K562 (cell line): ENCODE results near the gene VTA1. TPM values are rescaled to one million over a fixed set of nuclear protein-coding genes. Genes with fewer than 3 reads are reported as not detected.
A peak's percentile ranks its signal among the peaks of the same experiment; 100 is the strongest.

Experiments
- ATAC-seq: fragments of 200-7000 bp; cut with Tn5 transposase; 3 replicates; pipeline ENCODE4 v1.9.1; 2020; ENCODE audit warnings: moderate library complexity
- BruUV-seq: library from RNA; stranded (reverse); fragments of 400-500 nt; replicated peaks from 2 replicates; lab custom pipeline; 2021; lab: Mats Ljungman, UMichigan
- CTCF ChIA-PET: fragments of 300-600 bp; formaldehyde crosslinking; extraction: SDS; loops from one replicate; lab custom pipeline; 2021; ENCODE audit warnings: low intra/inter-chr PET ratio; lab: Yijun Ruan, JAX
- POLR2A ChIA-PET: fragments of 300-600, 350-650 bp; sonication (Branson Sonifier 250); formaldehyde crosslinking; extraction: SDS; loops from one replicate; lab custom pipeline; 2021; ENCODE audit warnings: antibody characterized with exemption, inconsistent platforms; lab: Yijun Ruan, JAX
- DNase-seq, 4 experiments: peaks; one replicate each; pipeline versions ENCODE4 v3.0.0 to v3.0.0-alpha.2; 2011 to 2018; ENCODE audit warnings: low spot score in 3 of 4, mixed read lengths in 3 of 4; ENCODE audit errors: extremely low read depth in 1 of 4
- FAIRE-seq: peaks from 2 replicates; lab custom pipeline; 2011; peaks lifted over from hg19 to GRCh38; lab: Jason Lieb, UNC
- H2AFZ ChIP-seq: 2 replicates; pipeline ENCODE4 v1.6.0; 2011; ENCODE audit warnings: low read depth, low read length, control low read depth, inconsistent platforms
- H3K27ac ChIP-seq: fragments of 200-600 bp; 3 replicates; pipeline ENCODE4 v1.8.0; 2011; ENCODE audit warnings: low read depth, mild to moderate bottlenecking, control low read depth, inconsistent platforms, low read length, moderate library complexity, mixed read lengths; ENCODE audit errors: extremely low read depth
- H3K27me3 ChIP-seq, 2 experiments: fragments of 300-600 bp in 1 of 2; 2 replicates in 1 of 2; 3 replicates in 1 of 2; pipeline versions ENCODE4 v1.6.0 to v1.8.0; 2011; ENCODE audit warnings: inconsistent platforms in 2 of 2, low read length in 2 of 2, mild to moderate bottlenecking in 1 of 2, mixed read lengths in 1 of 2, moderate library complexity in 1 of 2; ENCODE audit not compliant: control insufficient read depth in 2 of 2, insufficient read depth in 2 of 2
- H3K36me3 ChIP-seq: fragments of 300-600 bp; 3 replicates; pipeline ENCODE4 v1.8.0; 2011; ENCODE audit warnings: mild to moderate bottlenecking, low read length, inconsistent platforms; ENCODE audit not compliant: control insufficient read depth, insufficient read depth
- H3K4me1 ChIP-seq, 2 experiments: fragments of 200-600 bp in 1 of 2; replicated peaks in 1 of 2; 2 replicates in 1 of 2; 3 replicates in 1 of 2; pipeline versions ENCODE4 v1.5.1 to v1.8.0; 2011; ENCODE audit warnings: inconsistent platforms in 2 of 2, low read length in 2 of 2, mild to moderate bottlenecking in 1 of 2, mixed read lengths in 1 of 2, moderate library complexity in 1 of 2; ENCODE audit not compliant: control insufficient read depth in 2 of 2, insufficient read depth in 2 of 2
- H3K4me2 ChIP-seq: 2 replicates; pipeline ENCODE4 v1.6.1; 2011; ENCODE audit warnings: low read length, control low read depth, inconsistent platforms, mixed read lengths; ENCODE audit not compliant: insufficient read depth
- H3K4me3 ChIP-seq: fragments of 200-600 bp; sonication (generic), shearing (Covaris generic); 2 replicates; pipeline ENCODE4 v1.5.1; 2016; ENCODE audit warnings: control low read depth, inconsistent platforms
- H3K79me2 ChIP-seq: fragments of 200-600 bp; 3 replicates; pipeline ENCODE4 v1.8.0; 2011; ENCODE audit warnings: low read length, inconsistent platforms; ENCODE audit not compliant: control insufficient read depth, insufficient read depth
- H3K9ac ChIP-seq, 2 experiments: 2 replicates each; pipeline versions ENCODE4 v1.6.0 to v1.6.1; 2011; ENCODE audit warnings: low read depth in 2 of 2, low read length in 2 of 2, control low read depth in 1 of 2, inconsistent platforms in 1 of 2, mild to moderate bottlenecking in 1 of 2, mixed read lengths in 1 of 2; ENCODE audit not compliant: insufficient read depth in 1 of 2
- H3K9me1 ChIP-seq: one replicate; pipeline ENCODE4 v1.6.0; 2011; ENCODE audit warnings: inconsistent platforms, mild to moderate bottlenecking, low read length, moderate library complexity; ENCODE audit not compliant: control insufficient read depth, insufficient read depth
- H3K9me3 ChIP-seq: replicated peaks from 2 replicates; pipeline ENCODE4 v1.5.1; 2011; ENCODE audit warnings: low read depth, low read length, inconsistent platforms; ENCODE audit not compliant: control insufficient read depth, insufficient read depth
- H4K20me1 ChIP-seq: replicated peaks from 2 replicates; pipeline ENCODE4 v1.6.1; 2011; ENCODE audit warnings: low read length, inconsistent platforms, mixed read lengths; ENCODE audit not compliant: control insufficient read depth, insufficient read depth
- CBFB ChIP-seq: sonication (generic); formaldehyde crosslinking; IDR thresholded peaks from 2 replicates; pipeline ENCODE4 v1.4.0; 2020; ENCODE audit warnings: mild to moderate bottlenecking, missing genetic modification reagents
- ELF1 ChIP-seq: fragments of 200-800 bp; sonication (Bioruptor generic); IDR thresholded peaks from 2 replicates; pipeline ENCODE4 v1.6.1; 2016; ENCODE audit warnings: missing genetic modification characterization, missing compliant biosample characterization
- MAFG ChIP-seq: fragments of 450-650 bp; conservative IDR thresholded peaks from 2 replicates; pipeline ENCODE4 v1.6.1; 2016; ENCODE audit warnings: missing genetic modification characterization, missing compliant biosample characterization
- RFX7 ChIP-seq: fragments of 250-450 bp; sonication (Bioruptor Pico); IDR thresholded peaks from 2 replicates; pipeline ENCODE4 v1.5.1; 2021; ENCODE audit warnings: mild to moderate bottlenecking
- SMARCB1 ChIP-seq: IDR thresholded peaks from 2 replicates; pipeline ENCODE4 v1.6.1; 2011; ENCODE audit warnings: improper control_type of control experiment, low read depth; ENCODE audit not compliant: insufficient read length
- TCF7 ChIP-seq: sonication (generic); IDR thresholded peaks from 2 replicates; pipeline ENCODE4 v1.6.1; 2016; ENCODE audit warnings: antibody characterized with exemption, borderline replicate concordance
- ZNF280A ChIP-seq: fragments of 450-650 bp; IDR thresholded peaks from 2 replicates; pipeline ENCODE4 v1.6.1; 2018; ENCODE audit warnings: mild to moderate bottlenecking, low read depth; ENCODE audit not compliant: partially characterized antibody
- ZNF3 ChIP-seq: fragments of 250-450 bp; sonication (Bioruptor Pico); IDR thresholded peaks from 2 replicates; pipeline ENCODE4 v1.5.0; 2021; ENCODE audit warnings: mild to moderate bottlenecking, moderate library complexity
- ZNF77 ChIP-seq: fragments of 250-450 bp; sonication (Bioruptor Pico); IDR thresholded peaks from 2 replicates; pipeline ENCODE4 v1.5.0; 2020
- WGBS: fragments of 100-300 bp; shearing (Covaris generic); methylation state at CpG from one replicate; pipeline ENCODE4 v1.1.6; 2016; ENCODE audit warnings: low coverage, mixed read lengths; ENCODE audit not compliant: insufficient coverage; ENCODE audit errors: missing lambda C conversion rate; 5-methylcytosine and 5-hydroxymethylcytosine counted together
- in situ Hi-C: fragments of 300-500 bp; cut with MboI; formaldehyde crosslinking; loops from 4 replicates; pipeline ENCODE4 v1.15.0; 2018; ENCODE audit warnings: inconsistent platforms, mixed read lengths
- intact Hi-C: fragments of 100-400 bp; cut with micrococcal nuclease; formaldehyde crosslinking; loops from 2 replicates; pipeline ENCODE4 v1.14.2; 2022
- polyA plus RNA-seq, 8 experiments: library from polyadenylated mRNA; depleted of rRNA in 4 of 8; stranded (reverse) in 5 of 8; unstranded in 3 of 8; fragments of >200 nt; fragmentation: Nextera tagmentation in 2 of 8; fragmentation: Illumina TruSeq in 1 of 8; extraction: Ambion mirVana in 2 of 8; extraction: Trizol in 1 of 8; gene quantifications; 2 replicates each; pipeline versions ENCODE4 v1.2.1 to v1.2.3, GENCODE V29; 2011 to 2014; ENCODE audit warnings: inconsistent platforms in 1 of 8, missing spikeins in 1 of 8
- total RNA-seq, 7 experiments: library from RNA; depleted of rRNA in 6 of 7; stranded (reverse); fragments of >200 nt in 6 of 7; fragmentation: Illumina TruSeq in 2 of 7; extraction: Trizol in 2 of 7; gene quantifications; 2 replicates each; pipeline versions ENCODE4 v1.2.1 to v1.2.3, GENCODE V29; 2011 to 2021; ENCODE audit warnings: low replicate concordance in 1 of 7
- TF ChIP-seq, protein P1 (sequence below): fragments of 250-450 bp; sonication (Bioruptor Pico); IDR thresholded peaks from 2 replicates; pipeline ENCODE4 v1.5.0; 2021; ENCODE audit warnings: mild to moderate bottlenecking, moderate library complexity
- TF ChIP-seq, protein P2 (sequence below): IDR thresholded peaks from 2 replicates; pipeline ENCODE4 v1.6.1; 2011; ENCODE audit not compliant: insufficient read length; ENCODE audit errors: extremely low read depth

The VTA1 gene
- total and polyA plus RNA-seq, 9 of the 15 experiments (the other 6 are each of a cell fraction or from before 2014, with no cell fraction given): 47.8 to 182 (median 84.6) TPM

- no peaks in the 10 kb centered on the region for H3K4me1 ChIP-seq
- peak; percentile 26 for FAIRE-seq
- H3K9ac ChIP-seq: no peak overlapping the region
- no peak overlapping the region for H3K4me3 ChIP-seq
- intact Hi-C loops: no loop called here
- H3K27me3 ChIP-seq: no peaks in the 10 kb centered on the region
- BruUV-seq: no TSS peak
- no peaks in the 10 kb centered on the region for H3K9me1 ChIP-seq
- ChIA-PET POLR2A (no interaction called here), CTCF (no interaction called here)
- H3K79me2 ChIP-seq: no peaks in the 10 kb centered on the region
- no peak overlapping the region for H3K4me2 ChIP-seq
- H4K20me1 ChIP-seq: no peaks in the 10 kb centered on the region
- TF ChIP-seq ZNF77 (CRISPR knock-in tag) (no peak), SMARCB1 (no peak), RFX7 (CRISPR knock-in tag) (no peak), CBFB (no peak), ZNF280A (no peak), ZNF3 (CRISPR knock-in tag) (no peak), ELF1 (tag) (no peak), MAFG (tag) (no peak), TCF7 (no peak)
- TF ChIP-seq, protein P1, sequence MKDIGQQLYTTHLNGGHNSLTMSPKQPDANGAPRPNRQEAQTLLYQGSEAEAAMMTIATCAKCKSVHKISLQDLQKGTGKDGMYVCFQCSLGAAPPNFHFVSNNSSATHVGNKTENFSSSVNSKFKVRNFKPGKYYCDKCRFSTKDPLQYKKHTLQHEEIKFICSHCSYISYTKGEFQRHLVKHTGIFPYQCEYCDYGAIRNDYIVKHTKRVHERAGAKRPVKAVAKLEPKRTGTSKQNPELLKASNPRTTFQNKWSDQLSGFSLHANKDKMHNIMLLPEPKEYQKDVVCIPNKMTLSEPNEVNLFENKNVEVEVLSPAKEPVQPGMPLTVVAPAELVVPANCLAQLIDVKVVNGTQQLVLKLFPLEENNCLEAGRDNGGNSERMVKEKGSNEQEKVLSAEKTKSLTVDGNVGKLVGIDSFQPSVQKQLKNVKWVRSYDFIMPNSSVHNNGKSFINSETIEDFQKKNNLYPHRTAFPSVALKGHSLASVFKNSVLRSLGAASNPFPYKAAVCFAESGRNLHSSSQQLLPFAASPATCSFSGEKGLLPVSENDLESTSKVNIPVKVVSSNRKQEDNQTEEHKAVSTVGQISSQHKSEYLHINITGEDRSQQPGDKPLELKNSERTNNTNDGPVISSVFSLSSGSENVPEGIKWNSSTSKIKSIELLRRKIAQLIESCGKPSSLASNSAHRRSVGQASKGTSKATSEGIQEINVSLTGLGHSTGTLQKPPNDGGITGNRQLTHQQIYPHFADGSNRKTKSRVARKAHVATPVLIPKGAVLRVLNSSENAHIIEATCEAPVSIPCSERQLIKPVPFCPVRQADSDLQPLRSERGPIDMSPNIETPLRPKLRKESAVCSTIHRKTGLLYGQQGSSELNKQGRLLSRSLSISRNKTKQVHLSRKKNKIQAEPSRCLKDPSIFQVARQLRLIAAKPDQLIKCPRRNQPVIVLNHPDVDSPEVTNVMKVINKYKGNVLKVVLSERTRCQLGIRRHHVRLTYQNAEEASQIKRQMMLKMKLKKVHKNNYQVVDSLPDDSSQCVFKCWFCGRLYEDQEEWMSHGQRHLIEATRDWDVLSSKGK (CRISPR knock-in tag): no peak
- TF ChIP-seq, protein P2, sequence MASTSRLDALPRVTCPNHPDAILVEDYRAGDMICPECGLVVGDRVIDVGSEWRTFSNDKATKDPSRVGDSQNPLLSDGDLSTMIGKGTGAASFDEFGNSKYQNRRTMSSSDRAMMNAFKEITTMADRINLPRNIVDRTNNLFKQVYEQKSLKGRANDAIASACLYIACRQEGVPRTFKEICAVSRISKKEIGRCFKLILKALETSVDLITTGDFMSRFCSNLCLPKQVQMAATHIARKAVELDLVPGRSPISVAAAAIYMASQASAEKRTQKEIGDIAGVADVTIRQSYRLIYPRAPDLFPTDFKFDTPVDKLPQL: no peak
- no peak overlapping the region for H2AFZ ChIP-seq
- no peak overlapping the region for H3K27ac ChIP-seq
- DNase-seq: no peak
- WGBS: 85% methylated on average over 2 of the region's 2 CpGs
- in situ Hi-C loops: no loop called here
- no peak for ATAC-seq
- peaks cover 12% of the 10 kb centered on the region; the same call in 2 of the 3 replicates for H3K36me3 ChIP-seq
- H3K9me3 ChIP-seq: no peaks in the 10 kb centered on the region
Observed at GRCh38 chr6:142218446-142218845, 71.4 kb downstream of the VTA1 start.
